VCaP (cell line): ENCODE results near the gene SLC25A6.

Experiments used
- H3K27ac ChIP-seq: fragments of 450-650 bp; 2 replicates; pipeline ENCODE4 v1.5.1; 2017
- CTCF ChIP-seq: fragments of 450-650 bp; conservative IDR thresholded peaks from 2 replicates; pipeline ENCODE4 v1.5.1; 2017; ENCODE audit warnings: mild to moderate bottlenecking, moderate library complexity

Gene SLC25A6

GRCh38 chrX:1425381-1425780, 33.5 kb upstream of the SLC25A6 start:
- TF ChIP-seq CTCF, result no peak
- no peak overlapping the region for H3K27ac ChIP-seq

GRCh38 chrX:1424147-1424851, 32.4 kb upstream of the SLC25A6 start:
- no peak overlapping the region for H3K27ac ChIP-seq
- no peak for TF ChIP-seq CTCF

- no peak for TF ChIP-seq CTCF
Measured at GRCh38 chrX:1423215-1423614, 31.3 kb upstream of the SLC25A6 start.

GRCh38 chrX:1422135-1422465, 30.2 kb upstream of the SLC25A6 start:
- TF ChIP-seq CTCF, result no peak
- H3K27ac ChIP-seq, result no peak overlapping the region

More at GRCh38 chrX:1423215-1423614, 31.3 kb upstream of the SLC25A6 start:
- no peak overlapping the region for H3K27ac ChIP-seq

GRCh38 chrX:1421433-1422134, 29.7 kb upstream of the SLC25A6 start:
- no peak overlapping the region for H3K27ac ChIP-seq
- TF ChIP-seq CTCF, result no peak

- H3K27ac ChIP-seq, result no peak overlapping the region
- TF ChIP-seq CTCF, result no peak
Measured at GRCh38 chrX:1420371-1420770, 28.5 kb upstream of the SLC25A6 start.

- H3K27ac ChIP-seq, result no peak overlapping the region
- no peak for TF ChIP-seq CTCF
Measured at GRCh38 chrX:1419545-1420355, 27.8 kb upstream of the SLC25A6 start.
